ENCODE measurements around the gene PRPF19.
A peak's percentile ranks its signal among the peaks of the same experiment; 100 is the strongest.

Gene PRPF19

DNA sequence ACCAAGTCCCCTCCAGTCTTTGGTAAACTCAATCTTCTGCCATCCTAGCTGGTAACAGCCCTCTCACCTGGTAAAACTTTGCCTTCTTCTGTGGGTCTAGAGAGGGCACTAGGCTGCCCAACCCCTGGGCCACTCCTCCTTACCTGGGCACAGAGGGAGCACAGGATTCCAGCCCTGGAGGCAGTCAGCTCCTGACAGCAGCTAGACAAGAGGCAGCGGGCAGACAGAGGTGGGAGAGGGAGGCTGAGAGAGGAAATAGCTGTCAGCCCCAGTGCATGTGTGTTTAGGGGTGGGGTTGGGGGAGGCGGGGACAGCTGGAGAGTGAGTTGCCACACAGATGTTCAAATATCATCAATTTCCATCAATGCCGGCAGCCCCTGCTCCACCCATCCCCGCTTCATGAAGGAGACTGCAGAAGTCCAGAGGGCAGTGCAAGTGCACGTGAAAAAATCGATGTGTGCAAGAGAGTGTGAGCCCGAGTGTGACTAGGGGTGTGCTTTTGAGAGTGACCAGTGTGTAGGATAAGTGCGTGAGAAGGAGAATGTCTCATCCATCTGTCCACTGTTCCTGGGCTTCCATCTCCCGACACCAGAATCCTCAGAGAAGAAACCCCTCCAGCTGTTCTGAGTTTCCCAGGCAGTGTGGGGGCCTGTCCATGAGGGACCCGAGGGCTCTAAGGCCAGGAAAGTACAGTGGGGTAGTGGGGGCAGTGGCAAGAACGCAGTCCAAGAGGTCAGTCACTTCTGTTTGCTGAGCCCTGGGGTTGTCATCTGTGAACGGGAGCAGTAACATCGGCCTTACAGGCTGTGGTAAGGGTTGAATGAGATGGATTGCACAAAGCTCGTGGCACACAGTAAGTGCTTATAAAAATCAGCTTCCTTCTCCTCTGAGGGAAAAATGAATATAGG lies 50.4 kb downstream of the PRPF19 start, which contains the start of gene PTGDR2:
PTGDR2 (minus strand) TSS at position 225 of the 908 bp plus-strand sequence. CDS start 2,228 bp downstream, outside the sequence.
- DNase-seq: no peak

DNA sequence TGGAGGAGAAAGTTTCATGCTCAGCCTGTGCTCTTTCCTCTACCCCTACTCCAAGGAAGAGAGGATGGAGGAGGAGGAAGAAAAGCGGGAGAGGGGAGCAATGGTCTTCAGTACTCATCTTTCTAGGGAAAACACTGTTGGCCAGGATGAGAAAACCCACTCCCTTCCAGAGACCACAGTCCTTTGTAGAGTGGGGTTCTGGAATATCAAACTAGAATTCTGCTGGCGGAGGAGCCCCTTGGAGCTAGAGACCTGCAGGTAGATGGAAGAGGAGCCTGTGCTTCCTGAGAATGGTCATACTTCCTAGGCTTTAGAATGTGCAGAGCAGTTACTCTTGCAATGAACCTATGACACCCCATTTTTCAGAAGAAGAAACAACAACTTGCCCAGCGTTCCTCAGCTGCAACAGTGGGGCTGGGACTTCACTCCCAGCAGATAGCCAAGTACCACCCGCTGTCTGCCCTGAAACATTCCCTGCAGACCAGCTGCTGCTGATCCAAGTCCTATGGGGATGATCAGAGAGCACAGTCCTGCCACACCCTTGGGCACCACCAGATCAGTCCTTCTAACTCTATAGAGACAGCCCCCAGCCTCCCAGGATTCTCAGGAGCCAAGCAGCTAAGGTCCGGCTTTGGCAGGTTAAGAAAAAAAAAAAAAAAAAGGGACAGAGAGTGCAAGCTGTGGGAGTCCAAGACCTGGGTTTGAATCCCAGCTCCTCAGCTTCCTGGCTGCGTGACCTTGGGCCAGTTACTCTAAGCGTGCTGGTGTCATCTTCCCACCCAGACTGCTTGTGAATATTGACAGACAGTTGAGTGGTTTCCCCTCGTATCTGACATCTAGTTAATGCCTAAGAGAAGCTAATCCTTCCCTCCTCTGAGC lies 51.3 kb downstream of the PRPF19 start:
- DNase-seq: no peak

DNA sequence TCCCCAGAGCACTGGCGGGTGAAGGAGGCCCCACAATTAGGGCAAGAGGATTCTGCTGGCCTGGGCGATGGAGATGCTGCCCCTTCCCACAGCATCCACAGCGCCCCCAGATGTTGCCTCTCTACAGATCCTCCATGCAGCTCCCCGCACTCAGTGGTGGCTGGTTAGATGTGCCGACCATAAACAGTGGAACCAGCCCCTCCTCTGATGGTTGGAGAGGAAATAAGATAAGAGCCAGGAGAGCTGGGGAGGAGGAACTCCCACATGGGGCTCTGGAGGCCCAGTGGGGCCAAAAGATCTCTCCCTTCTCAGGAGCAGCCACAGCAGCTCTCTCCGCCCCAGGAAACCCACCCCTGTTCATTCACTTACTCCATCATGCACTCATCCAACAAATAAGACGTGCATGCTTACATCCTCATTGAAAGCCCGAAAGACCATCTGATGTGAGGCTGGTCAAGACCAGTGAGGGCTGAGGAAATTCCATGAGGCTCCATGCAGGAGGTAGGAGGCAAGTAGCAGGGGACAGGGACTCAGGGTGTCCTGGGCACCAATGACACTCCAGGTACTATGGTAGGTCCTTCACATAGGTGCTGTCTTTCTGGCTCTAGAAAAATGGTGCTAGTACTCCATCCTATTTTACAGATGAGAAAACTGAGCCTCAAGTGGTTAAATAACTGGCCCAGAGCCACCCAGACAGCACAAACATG lies 52.1 kb downstream of the PRPF19 start:
- no peak for DNase-seq

DNA sequence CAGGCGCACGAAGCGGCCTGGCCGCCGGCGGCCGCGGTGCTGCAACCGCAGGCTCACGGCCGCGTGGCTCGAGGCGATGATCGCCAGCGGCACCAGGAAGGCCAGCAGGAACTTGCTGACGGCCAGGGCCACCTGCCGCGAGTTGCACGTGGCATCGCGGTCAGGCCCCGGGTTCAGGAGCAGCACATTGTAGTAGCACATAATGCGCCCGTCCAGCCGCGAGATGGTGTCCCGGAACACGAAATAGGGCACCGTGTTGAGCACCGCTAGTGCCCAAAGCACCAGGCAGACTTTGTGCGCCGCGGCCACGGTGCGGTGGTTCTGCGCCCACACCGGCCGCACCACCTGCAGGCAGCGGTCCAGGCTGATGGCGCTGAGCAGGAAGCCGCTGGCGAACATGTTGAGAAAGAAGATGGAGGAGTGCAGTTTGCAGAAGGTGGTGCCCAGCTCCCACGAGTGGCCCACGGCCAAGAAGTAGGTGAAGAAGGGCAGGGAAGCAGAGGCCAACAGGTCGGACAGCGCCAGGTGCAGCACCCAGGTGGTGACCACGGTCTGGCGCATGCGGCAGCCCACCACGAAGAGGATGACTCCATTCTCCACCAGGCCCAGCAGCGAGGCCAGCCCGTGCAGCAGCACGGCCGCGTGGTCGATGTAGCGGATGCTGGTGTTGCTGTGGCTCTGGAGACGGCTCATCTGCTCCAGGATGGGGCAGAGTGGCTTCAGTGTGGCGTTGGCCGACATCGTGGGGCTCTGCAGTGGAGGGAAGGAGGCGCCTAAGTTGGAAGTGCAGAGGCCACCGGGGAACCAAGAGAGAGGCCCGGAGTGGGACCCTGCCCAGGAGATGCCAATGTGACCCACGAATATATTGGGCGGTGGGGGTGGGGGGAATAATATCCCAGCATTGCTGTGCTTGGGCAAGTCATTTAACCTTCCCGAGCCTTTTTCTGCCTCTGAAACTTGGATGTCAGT lies 53.1 kb downstream of the PRPF19 start:
- DNase-seq: no peak

DNA sequence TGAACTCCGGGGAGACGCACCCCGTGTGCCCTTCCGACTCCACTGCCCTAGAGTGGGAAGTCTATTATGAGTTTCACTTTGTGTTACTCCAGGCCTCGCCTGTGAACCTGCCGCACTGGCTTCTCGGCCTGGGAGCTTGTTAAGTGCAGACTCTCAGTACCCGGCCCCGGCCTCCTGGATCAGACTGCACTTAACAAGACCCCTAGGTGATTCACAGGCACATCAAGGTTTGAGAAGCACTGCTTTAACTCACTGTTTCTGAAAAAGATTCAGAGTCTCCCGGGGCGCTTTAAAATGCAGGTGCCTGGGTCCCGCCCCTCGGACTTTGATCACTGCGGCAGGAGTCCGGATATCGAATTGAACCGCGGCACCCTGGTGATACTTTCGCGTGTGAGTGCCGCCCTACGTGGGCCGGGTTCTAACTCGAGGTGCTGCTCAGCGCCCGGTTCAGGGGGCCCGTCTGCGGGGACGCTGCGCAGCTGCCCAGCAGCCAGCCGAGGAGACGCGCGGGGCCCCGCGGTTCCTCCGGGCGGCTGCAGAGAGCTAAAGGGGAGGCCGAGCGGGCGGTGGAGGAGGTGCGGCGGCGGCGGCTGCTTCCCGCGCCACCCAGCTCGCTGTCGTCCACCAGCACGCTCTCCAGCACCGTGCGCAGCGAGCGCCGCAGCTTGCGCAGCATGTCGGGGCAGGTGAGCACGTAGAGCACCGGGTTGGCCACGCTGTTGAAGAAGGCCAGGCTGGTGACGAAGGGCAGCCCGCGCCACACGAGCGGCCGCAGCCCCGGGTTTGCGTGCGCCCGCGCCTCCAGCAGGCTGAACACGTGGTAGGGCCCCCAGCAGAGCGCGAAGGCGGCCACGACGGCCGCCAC lies 54.0 kb downstream of the PRPF19 start:
- DNase-seq: no peak

DNA sequence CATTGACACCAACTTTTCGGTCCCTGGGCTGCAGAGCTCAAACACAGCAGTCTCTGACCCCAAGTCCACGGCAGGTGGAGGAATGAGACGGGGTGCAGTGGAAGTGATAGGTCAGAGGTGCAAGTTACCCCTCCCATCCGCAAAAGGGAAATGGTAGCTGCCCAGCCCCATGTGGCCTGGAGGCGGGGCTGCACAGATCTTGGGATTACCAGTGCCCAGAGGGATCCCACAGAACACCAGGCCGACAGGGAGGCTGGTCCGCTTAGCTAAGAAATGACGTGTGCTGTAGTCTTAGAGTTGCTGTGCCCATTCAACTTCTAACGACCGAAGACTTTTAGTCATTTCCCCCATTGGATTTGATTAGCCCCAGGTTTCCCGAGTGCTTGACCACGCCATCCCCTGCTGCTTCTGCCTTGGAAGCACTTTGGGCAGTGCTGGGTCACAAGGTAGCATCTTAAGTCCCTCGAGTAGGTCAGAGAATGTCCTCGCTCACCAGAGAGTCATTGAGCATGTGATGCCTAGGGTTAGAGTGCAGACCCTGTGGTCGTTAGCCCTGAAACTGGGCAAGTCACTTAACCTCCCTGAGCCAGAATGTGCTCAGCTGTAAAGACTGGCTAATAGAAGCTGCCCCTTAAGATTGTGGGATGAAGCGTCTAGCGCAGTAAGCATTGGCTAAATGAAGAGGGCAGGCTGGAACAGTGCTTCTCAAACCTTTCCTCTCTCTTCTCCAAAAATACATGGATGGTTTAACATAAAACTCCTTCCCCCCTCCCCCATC lies 54.9 kb downstream of the PRPF19 start:
- DNase-seq: no peak

DNA sequence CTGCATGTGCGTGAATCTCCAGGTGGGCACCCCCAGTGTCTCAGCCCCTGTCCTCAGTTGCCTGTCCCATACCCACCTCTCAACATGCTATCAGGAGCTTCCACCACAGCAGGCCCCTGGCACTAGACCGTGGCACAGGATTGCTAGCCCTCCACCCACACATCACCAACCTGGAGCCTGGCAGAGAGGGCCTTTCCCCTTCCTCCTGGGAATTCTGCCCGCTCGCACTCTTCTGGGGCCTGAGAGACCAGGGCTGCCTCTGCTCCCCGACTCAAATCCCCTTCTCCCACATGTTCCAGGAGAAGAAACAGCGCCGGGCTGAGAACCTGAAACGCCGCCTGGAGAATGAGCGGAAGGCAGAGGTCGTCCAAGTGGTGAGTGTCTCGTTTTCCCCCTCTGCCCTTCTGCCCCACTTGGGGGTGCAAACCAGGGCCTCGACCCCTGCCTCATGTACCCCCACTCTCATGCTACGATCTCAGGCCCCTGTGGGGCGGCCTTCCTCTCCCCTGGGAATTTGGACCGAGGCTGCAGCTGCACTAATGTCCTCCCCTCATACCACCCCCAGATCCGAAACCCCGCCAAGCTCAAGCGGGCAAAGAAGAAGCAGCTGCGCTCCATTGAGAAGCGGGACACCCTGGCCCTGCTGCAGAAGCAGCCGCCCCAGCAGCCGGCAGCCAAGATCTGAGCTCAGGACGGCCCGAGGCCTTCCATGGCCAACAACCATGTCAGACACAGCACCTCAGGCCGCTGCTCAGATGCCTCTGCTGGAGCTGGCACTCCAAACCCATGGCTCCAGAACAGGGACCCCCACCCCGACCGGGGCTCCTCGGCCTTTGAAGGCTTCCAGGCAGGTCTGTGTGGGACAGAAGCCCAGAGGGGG lies 56.5 kb downstream of the PRPF19 start:
- DNase-seq: no peak

DNA sequence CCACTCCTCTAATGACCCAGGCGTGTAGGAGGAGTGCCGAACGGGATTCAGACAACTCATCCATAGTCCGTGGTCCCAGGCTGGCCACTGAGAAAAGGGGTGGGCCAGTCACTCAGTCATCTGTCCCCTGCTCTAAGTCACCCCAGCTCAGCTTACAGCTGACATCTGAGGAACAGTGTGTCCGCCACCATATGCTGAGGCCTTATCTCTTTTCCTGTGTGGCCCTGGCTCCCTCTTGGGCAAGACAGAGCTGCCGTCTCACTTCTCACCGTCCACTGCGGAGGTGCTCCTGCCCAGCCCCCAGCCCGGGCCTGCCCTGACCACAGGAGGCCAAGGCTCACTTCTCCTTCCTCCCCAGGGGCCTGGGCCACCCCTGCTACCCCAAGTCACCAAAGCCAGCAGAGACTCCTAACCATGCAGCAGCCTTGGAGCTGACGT lies 57.7 kb downstream of the PRPF19 start:
- DNase-seq: no peak

DNA sequence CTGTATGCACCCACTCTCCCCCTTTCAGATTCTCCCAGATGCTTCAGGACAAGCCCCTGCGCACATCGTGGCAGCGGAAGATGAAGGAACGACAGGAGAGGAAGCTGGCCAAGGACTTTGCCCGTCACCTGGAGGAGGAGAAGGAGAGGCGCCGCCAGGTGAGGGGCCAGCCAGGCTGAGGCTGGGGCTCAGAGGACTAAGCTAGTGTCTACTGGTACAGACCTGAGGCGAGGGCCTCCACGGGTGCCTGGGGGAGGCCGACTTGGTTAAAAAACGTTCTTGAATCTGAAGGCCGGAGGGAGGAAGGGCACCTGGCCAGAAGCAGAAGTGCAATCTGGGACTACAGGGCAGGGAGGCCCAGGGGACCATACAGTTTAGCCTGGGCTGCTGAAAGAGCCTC lies 58.5 kb downstream of the PRPF19 start:
- no peak for DNase-seq

DNA sequence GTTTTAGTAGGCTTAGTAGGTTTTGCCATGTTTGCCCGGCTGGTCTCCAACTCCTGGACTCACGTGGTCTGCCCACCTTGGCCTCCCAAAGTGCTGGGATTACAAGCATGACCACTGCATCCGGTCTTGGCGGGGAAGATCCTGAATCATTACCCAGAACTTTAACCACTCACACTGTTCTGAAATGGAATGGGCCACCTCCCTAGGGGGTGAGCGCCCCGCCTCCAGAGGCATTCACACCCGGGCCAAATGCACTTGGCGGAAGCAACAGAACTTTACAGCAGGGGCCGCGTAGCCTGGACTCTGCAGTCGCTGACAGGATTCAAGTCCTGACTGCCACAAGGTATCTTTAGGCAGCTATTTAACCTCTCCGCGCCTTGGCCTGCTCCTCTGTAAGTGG lies 59.1 kb downstream of the PRPF19 start:
- no peak for DNase-seq

DNA sequence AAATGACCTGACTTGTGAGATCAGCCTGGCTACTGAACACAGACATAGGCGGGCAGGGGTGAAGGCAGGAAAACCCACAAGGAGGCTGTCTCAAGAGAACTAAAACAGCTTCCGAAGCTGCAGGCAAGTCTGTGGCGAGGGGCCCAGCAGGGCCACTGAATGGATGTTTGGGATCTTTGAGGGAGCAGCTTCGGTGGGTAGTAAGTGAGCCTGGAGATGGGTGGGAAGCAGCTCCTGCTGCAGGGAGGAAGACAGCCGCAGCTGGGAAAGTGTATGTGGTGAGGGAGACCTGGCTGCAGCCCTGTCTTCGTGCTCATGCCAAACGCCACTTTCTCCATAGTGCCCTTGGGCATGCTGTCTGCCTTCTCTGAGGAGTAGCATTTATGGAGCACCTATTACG lies 61.0 kb downstream of the PRPF19 start:
- DNase-seq: no peak

DNA sequence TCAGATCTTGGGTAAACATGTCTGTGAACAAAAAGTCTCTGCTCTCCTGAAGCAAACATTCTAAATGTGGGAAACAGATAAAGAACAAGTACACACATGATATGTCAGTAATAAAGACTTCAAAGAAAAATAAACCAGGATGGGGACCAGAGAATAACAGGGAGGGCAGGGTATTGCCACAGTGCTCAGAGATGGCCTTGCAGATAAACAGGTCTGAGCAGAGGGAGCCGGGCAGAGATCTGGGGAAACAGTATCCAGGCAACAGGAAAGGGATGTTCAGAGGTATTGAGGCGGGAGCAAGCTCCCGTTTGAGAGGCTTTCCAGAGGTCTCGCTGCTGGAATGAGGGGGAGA lies 61.5 kb downstream of the PRPF19 start:
- DNase-seq: no peak

DNA sequence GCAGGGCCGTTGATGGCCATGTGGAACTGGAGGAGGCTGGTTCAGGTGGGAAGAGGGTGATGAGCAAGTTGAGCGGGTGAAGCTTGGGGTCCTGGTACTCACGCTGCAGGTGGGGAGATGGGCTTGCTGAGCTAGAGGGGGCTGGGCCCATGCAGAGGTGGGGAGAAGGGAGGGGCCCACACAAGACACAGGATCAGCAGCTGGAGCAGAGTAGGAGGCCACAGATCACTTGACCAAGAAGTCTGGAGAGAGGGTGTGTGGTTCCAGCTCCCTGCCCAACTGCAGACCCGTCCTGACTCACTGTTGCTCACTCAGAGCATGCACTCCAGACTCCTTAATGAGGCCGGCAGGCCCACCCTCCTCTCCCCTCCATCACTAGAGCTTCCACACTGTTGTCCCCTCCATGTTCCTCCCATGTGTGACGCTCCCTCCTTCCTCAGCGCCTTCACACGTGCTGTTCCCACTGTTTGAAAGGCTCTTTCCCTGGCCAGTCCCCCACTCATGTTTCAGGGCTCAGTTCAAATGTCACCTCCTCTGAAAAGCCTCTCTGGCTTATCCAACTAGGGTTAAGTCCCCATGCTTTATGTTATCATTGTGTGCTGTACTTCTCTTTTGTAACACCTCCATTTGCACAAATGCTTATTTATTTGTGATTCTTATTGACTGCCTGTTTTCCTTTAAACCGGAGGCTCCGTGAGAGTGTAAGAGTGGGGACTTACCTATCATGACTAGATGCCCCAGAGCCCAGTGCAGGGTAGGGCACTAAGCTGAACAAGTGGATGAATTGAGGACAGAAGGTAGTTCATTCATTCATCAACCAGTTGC lies 62.1 kb downstream of the PRPF19 start:
- DNase-seq: no peak

DNA sequence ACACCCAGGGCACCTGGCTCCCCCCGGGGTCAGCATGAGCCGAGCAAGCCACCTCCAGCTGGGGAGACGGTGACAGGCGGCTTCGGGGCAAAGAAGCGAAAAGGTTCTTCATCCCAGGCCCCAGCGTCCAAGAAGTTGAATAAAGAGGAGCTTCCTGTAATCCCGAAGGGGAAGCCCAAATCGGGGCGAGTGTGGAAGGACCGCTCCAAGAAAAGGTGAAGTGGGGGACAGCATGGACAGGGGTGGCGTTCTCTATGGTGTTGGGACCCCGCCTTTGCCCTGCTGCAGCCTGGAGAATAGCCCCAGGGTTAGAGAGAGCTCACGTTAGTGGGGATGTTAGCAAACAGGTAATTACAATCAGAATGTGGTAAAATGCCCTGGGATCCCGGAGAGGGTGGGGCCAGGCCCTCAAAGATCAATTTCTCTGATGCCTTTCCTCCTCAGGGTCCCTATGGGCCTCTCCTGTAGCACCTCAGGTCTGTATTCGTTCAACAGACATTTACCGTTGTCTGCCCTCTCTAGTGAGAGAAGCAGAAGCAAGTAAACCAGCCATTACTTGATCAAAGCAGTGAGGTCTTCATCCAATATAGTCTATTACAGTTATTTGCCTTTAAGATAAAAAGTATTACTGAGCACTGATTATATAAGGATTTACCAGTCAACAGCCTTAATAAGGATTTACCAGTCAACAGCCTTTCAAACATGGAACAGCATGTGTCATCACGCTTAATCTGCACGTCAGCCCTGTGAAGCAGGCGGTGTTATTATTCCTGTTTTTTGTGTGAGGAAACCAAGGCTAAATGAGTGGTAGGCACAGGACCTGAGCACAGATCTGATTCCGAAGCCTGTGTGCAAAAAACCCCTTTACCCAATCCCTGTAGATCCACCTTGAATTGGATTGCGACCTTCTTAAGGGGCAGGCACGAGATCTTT lies 63.5 kb downstream of the PRPF19 start:
- no peak for DNase-seq

DNA sequence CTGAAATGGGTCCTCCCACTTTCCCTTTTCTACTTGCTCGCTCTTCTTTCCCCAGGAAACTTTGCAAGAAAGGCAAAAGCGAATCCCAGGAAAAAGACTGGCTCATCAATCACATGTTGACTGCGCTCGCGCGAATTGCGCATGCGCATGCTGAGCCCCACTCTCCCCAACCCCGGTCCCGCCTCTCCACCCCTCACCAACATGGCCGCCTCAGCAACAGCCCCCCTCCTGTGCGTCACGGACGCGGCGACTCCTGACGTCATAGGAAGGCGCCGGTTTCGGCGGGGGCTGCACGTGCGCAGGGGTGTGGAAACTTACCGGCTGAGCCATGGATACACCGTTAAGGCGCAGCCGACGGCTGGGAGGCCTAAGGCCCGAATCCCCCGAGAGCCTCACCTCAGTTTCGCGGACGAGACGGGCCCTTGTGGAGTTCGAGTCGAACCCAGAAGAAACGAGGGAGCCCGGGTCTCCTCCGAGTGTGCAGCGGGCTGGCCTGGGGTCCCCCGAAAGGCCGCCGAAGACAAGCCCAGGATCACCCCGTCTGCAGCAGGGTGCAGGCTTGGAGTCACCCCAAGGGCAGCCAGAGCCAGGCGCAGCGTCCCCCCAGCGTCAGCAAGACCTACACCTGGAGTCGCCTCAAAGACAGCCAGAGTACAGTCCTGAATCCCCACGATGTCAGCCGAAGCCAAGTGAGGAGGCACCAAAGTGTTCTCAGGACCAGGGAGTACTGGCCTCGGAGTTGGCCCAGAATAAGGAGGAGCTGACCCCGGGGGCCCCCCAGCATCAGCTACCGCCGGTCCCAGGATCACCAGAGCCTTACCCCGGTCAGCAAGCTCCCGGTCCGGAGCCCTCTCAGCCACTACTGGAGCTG lies 64.4 kb downstream of the PRPF19 start, which contains the start of gene CCDC86:
CCDC86 (plus strand) TSS at position 317 of the 871 bp plus-strand sequence; CDS start at position 329, 12 bp downstream.
- peak; percentile 97 for DNase-seq
